D721Med (cell line): ENCODE measurements around the gene CRISPLD2.

Experiments
- DNase-seq: peaks from one replicate; pipeline ENCODE4 v3.0.0; 2011; ENCODE audit warnings: low spot score; ENCODE audit not compliant: insufficient read length
- FAIRE-seq: peaks from 2 replicates; lab custom pipeline; 2011; peaks lifted over from hg19 to GRCh38; lab: Jason Lieb, UNC
- TF ChIP-seq, protein P1 (sequence below): IDR thresholded peaks from 2 replicates; pipeline ENCODE4 v1.5.1; 2012; ENCODE audit warnings: mild to moderate bottlenecking, control low read depth; ENCODE audit not compliant: insufficient read depth; ENCODE audit errors: missing control alignments

The CRISPLD2 gene

DNA sequence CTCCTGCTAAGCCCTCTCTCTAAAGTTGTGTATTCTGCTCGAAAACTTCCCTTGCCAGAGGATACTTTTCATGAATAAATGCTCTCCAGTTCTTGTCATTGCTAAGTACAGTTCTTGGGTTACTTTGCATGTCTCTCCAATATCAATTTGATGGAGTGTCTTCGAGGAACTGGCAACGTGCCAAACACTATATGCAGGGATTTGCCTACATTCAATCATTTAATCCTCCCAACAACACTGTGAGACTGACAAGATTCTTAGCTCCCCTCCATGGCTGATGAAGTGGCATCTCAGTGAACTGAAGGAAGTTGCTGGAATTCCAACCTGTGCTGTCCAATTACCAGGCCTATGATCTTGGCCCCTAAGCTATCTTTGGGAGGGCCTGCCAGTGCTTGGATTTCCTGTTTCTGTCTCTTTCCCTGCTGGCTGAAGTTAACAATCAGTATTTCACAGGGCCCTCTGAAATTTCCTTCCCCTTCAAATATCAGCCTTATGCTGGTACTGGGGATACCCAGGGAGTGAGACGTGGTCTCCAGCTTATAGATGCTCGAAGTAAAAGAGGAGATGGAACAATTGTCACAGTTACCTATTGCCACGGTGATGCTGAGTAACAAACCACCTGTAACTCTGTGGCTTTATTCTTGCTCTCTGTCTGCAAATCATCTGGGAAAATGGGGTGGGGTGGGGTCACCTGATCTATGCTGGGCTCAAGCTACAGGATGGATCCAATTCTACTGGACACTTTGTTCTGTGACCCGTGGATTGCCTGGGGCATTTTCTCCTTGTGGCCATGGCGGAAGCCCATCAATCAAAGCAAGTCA, 19.4 kb upstream of the CRISPLD2 start:
- no peak for FAIRE-seq
- no peak for DNase-seq
- TF ChIP-seq, protein P1, sequence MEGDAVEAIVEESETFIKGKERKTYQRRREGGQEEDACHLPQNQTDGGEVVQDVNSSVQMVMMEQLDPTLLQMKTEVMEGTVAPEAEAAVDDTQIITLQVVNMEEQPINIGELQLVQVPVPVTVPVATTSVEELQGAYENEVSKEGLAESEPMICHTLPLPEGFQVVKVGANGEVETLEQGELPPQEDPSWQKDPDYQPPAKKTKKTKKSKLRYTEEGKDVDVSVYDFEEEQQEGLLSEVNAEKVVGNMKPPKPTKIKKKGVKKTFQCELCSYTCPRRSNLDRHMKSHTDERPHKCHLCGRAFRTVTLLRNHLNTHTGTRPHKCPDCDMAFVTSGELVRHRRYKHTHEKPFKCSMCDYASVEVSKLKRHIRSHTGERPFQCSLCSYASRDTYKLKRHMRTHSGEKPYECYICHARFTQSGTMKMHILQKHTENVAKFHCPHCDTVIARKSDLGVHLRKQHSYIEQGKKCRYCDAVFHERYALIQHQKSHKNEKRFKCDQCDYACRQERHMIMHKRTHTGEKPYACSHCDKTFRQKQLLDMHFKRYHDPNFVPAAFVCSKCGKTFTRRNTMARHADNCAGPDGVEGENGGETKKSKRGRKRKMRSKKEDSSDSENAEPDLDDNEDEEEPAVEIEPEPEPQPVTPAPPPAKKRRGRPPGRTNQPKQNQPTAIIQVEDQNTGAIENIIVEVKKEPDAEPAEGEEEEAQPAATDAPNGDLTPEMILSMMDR = no peak

DNA sequence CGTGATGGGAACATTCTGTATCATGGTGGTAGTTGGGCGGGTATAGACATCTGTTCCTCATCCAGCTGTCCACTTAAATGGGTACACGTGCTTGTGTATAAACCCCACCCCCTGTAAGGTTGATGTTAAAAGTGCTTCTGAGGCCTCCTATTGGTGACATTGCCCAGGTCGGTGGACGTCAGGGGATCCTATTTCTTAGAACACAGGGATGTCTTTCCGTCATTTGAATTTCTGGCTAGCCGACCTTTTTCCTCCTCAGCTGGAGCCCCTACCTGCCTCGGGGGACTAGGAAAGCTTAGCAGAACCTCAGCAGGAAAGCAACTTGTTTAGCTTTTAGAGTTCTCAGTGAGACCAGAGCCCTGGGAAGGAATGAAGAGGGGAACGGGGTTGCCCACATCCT, 16.6 kb upstream of the CRISPLD2 start:
- TF ChIP-seq, protein P1 = no peak
- DNase-seq (no peak), FAIRE-seq (no peak)

DNA sequence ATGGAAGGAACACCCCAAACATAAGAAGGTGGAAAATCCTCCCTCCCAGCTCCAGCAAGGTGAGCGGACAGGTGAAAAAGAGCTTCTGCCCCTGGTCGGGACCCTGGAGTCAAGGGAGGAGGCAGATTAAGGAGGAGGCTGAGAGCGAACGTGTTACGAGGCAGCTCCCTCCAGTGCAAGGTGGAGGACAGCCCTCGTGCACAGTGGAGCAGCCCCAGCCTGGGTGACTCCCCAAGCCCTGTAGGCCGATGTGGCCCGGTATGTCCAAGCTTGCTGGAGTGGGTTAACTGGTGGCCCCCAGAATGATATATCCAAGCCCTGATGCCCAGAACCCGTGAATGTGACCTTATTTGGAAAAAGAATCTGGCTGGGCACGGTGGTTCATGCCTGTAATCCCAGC, 15.5 kb upstream of the CRISPLD2 start:
- DNase-seq (no peak), FAIRE-seq (no peak)
- TF ChIP-seq, protein P1 = no peak

DNA sequence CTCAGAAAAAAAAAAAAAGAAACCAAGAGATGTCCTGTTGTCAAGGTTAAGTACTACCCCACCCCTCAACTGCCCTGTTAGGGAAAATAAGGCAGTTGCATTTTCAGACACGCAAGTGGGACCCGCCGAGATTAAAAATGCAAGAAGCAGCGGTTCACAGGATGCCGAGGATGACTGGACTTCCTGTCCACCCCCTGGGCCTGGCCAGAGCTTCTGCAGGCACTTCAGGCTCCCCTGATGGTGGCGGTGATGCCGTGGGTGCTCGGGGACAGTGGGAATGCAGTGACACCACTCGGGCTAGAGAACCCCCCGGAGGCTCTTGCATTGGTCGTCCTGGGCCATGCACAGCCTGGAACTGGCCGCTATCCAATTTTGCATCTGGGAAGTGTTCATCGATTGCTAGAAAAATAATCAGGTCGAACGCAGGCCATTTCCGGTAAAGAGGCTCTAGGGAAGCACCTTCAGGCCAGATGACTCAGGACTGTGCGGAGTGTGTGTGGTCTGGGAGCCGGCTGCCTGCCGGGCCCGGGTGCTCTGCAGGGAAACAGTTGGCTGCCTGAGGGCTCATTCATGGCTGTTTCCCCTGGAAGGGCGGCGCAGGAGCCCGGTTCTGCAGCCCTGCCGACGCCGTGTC, 13.4 kb upstream of the CRISPLD2 start:
- FAIRE-seq (no peak), DNase-seq (no peak)
- TF ChIP-seq, protein P1 = no peak

DNA sequence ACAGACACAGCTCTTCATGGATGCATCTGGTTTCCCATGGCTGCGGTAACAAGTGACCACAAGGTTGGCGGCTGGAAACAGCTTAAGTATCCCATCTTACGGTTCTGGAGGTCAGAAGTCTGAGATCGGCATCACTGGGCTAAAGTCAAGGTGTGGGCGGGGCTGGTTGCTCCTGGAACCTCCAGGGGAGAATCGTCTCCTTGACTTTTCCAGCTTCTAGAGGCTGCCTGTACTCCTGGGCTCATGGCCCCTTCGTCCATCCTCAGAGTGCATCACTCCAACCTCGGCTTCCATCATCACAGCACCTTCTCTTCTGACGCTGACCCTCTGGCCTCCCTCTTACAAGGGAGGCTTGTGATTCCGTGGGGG, 12.9 kb upstream of the CRISPLD2 start:
- DNase-seq (no peak), FAIRE-seq (no peak)
- TF ChIP-seq, protein P1 = no peak

DNA sequence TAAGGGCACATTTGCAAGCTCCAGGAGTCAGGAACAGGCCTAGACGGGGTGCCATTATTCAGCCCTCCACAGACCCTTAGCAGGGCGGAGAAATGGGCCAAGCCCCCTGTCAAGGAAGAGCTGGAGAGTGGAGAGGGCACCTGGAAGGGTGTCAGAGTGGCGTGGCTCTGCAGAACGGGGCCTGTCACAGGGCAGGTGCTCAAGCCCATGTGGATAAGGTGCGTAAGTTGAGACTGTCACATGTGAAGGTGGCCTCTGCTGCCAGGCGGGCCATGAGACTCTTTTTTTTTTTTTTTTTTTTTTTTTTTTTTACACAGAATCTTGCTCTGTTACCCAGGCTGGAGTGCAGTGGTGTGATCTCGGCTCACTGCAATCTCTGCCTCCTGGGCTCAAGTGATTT, 12.0 kb upstream of the CRISPLD2 start:
- TF ChIP-seq, protein P1 = no peak
- FAIRE-seq (no peak), DNase-seq (no peak)

DNA sequence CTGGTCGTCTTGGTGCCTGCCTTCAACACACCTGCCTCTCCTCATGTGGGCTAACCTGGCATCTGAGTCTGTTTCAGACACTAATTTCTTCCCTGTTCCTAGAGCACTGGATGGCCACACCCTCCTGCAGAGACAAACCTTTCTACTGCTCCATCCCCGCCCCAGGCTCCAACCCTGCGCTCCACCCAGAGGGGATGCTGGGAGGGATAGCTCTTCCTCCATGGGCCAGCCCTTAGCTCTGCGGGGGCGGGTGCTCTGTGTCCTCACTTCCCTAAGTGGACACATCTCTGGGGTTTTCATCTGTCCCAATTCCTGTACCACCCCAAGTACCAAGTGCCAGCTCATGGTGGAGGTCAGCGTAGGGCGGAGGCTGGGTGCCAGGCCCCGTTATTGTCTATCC, 11.0 kb upstream of the CRISPLD2 start:
- FAIRE-seq (no peak), DNase-seq (no peak)
- TF ChIP-seq, protein P1 = no peak
